GM21423 (cell line): ENCODE results near the gene DIAPH2.
A peak's percentile ranks its signal among the peaks of the same experiment; 100 is the strongest.

ENCODE experiments used
- ATAC-seq: cut with Tn5 transposase; IDR thresholded peaks from one replicate; pipeline ENCODE4 v1.9.1; 2021; ENCODE audit warnings: mild to moderate bottlenecking, moderate library complexity; ENCODE audit not compliant: unreplicated experiment

Gene DIAPH2

GRCh38 chrX:97446298-97446882 is 761.7 kb downstream of the DIAPH2 start:
- ATAC-seq, result no peak

DNA sequence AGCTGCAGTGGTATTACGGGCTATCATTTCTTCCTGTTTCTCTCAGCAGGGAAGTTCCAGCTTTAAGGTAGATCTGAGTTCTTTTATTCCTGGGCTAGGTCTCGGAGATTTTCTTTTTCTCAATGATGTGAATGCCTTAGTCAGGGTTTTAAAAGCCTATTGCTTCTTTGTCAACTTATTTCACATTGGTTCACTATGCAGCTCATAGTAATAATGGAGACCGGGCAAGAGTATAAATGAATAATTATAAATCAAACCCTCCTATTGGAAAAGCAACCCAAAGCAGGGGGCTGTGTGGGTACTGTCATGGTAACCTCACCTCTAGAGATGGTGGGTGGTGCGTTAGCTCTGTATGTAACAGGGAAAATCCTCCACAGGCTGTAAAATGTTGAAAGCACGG is 762.7 kb downstream of the DIAPH2 start:
- ATAC-seq, result no peak

- ATAC-seq, result no peak
Observed at GRCh38 chrX:97452283-97452682, 767.6 kb downstream of the DIAPH2 start.

GRCh38 chrX:97461763-97462162 is 777.1 kb downstream of the DIAPH2 start:
- no peak for ATAC-seq

GRCh38 chrX:97471071-97471470 is 786.4 kb downstream of the DIAPH2 start:
- no peak for ATAC-seq

DNA sequence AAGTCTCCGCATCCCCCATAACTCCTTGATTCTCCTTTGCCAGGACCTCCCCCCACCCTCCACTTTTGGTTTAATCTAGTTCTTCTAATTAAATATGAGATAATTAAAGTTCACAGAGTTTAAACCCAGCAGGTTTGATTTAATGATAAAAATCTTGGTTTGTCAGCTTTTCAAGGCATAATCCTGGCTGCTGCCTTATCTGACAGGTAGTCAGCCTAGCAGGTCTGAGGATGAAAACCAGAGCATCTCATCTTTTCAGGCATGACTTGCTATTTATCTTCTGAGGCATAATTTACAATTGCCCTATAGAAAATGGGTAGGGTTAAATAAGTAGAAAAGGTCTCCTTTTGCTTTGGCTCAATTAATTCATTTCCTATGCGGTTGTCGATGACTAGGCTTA is 790.3 kb downstream of the DIAPH2 start:
- ATAC-seq, result no peak

DNA sequence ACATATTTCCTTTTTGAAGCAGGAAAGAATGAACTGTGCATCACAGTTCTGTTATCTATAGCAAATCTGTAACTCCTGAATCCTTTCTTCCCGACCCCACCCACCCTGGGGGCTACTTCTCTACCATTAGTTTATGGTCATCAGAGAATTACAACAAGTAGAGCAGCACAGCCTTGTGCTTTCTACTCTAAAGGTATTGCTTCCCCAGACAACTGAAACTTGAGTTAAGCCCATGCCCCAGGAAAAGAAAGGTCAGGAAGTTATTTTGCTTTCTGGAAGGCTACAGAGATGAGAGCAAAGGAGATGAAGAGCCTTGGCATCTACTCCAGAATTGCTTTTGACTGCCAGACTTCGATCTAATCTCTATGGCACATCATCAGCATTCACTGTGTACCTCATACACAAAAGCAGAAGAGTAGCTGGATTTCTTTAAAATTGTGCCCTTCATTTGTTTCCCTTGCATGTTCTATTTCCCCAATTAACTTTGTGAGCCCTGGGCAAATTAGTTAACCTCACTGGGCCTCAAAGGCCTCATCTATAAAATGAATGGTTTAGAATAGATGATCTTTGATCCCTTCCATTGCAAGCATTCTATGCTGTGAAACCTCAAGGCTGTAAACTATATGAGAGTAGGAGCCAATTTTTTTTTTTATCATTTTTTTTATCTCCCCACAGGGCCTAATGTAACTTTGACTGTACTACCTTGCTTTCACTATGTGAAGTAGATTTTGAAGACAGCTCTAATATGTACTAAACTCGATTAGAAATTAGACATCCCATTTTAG is 794.7 kb downstream of the DIAPH2 start:
- no peak for ATAC-seq

- ATAC-seq, result no peak
Observed at GRCh38 chrX:97481228-97481627, 796.6 kb downstream of the DIAPH2 start.

DNA sequence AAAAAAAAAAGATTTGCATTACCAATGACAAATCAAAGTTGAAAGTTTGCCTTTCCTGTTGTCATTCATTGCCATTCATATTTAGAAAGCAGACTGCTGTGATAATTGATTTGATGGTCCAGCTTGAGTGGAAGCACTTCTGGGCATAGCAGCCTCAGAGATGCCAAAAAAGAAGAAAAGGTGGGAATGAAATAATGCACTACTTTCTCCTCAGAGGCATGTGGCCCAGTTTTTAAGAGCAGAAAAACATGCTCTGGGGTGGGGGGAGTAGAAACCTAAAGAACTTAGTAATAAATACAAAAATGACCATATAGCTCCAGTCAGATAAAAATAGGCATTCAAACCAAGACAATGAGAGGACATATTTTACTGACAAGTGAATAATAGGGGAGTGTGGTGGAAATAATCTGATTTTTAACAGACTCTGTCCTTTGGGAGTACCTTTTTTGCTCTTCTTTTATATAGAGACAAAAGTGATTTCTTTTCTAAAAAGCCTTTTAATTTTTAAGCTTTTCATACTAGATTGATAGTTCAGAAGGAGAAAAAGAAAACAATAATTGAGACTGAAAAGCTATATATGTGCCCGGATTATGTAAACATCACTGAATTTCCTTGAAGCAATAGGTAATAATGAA is 798.1 kb downstream of the DIAPH2 start:
- ATAC-seq, result no peak

DNA sequence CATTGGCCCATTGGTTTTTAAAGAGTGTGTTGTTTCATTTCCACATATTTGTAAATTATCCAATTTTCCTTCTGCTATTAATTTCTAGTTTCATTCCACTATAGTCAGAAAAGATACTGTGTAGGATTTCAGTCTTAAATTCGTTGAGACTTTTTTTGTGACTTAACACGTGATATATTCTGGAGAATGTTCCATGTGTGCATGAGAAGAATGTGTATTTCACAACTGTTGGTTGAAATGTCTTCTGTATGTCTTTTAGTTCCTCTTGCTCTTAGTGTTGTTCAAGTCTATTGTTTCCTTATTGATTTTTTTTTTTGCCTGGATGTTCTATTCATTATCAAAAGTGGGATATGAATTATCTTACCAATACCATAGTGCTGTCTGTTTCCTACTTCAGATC is 806.0 kb downstream of the DIAPH2 start:
- ATAC-seq, result no peak

DNA sequence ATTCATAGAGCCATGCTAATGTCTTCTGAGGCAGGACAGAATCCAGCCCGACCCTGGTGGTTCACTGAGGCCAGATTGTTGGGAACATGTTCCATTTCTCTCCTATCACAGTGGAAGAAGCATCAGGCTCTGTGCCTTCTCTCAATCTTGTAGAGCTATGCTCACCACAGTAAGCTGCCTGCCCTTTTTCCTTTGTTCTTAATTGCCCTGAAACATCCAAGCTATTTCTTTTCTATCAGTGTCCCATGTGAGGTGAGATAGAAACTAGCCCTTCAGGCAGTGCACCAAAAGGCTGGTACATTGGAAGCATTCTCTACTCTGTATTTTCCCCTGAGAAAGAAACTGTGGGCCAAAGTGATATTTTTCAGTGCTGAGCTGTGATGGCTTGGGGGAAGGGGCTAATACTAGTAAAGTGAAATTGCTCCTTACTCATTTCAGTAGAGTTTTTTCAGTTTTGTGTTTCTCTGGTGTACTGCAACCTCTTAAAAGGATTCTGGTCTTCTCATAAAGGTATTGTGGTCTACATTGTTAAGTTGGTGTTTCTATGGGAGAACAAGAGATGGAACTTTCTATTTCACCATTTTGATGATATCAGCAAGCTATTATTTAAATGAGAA is 810.2 kb downstream of the DIAPH2 start:
- ATAC-seq, result peak; percentile 94

GRCh38 chrX:97498093-97498492 is 813.5 kb downstream of the DIAPH2 start:
- no peak for ATAC-seq

- ATAC-seq, result no peak
Observed at GRCh38 chrX:97504431-97504830, 819.8 kb downstream of the DIAPH2 start.

GRCh38 chrX:97517763-97518162 is 833.1 kb downstream of the DIAPH2 start:
- ATAC-seq, result no peak

DNA sequence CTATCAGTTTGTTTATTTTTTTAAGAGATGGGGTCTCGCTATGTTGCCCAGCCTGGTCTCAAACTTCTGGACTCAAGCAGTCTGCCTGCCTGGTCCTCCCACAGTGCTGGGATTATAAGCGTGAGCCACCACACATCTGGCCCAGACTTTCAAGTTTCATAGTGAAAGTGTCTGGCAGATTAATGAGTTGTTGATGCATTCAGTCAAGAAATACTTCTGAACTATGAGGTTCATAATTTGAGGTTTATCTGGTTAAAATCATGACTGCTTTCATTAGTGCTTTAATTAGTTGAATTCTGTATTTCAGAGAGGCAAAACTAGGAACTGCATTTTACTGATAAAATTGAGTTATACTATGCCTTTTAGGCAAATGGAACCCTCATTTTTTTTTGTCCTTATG is 837.7 kb downstream of the DIAPH2 start:
- ATAC-seq, result no peak

GRCh38 chrX:97524340-97524739 is 839.7 kb downstream of the DIAPH2 start:
- no peak for ATAC-seq

DNA sequence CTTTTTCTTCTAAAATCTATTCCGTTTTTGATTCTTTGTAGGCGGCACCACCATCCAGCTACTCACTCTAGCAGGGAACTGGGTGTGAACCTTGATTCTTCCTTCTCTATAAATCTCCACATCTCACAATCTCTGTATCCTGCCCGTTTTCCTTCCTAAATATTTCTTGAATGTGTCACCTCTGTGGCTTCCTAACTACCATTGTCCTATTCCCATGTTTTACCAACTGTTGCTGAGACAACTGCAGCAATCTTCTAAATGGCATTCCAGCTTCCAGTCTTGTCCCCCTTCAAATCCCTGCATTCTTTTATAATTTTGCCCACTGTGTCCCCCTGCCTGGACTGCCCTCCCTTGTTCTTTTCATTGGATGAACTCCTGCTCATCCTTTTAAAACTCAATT is 840.4 kb downstream of the DIAPH2 start:
- ATAC-seq, result no peak

DNA sequence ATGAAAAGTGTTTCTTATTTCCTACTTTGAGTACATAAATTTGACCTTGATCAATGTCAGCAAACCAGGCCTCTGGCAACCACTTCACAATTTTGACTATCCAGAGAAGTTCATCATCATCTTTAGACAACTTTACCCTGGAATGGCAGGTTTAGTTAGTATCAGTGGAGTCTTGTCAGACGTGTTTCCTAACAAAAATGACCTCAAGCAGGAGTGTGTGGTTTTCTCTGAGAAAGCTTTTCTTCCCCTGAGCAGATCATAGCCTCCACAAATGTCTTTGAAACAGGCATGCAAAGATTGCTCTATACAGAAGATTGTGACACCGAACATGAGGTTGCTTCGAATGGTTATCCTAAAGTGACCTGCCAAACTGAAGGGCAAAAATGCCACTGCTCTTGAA is 841.3 kb downstream of the DIAPH2 start:
- no peak for ATAC-seq

GRCh38 chrX:97527725-97528124 is 843.1 kb downstream of the DIAPH2 start:
- ATAC-seq, result no peak

GRCh38 chrX:97529536-97530200 is 845.0 kb downstream of the DIAPH2 start:
- no peak for ATAC-seq

DNA sequence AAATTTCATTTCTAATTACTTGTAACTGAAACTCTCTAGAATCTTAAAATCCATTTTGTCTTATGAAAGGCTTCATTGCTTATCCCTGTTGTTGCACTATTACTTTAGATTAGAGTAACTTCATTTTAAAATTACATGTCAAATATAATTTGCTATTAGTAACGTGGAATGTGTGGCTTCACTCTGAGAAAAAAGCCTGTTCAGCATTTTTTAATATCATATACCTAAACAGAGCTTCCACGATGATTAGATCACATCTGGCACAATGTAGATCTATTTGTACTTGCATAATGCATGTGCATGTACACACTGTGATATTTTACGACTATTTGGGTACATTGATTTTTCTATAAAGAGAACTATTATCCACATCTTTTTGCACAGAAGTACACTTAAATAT is 847.2 kb downstream of the DIAPH2 start:
- ATAC-seq, result no peak
